ENCODE results near the gene CLPX. TPM values are rescaled to one million over a fixed set of nuclear protein-coding genes. Genes with fewer than 3 reads are reported as not detected.

CLPX gene
- total and polyA plus RNA-seq, 9 of the 15 experiments (the other 6 are each of a cell fraction or from before 2014, with no cell fraction given), result 11.2 to 83.3 (median 51.3) TPM

DNA sequence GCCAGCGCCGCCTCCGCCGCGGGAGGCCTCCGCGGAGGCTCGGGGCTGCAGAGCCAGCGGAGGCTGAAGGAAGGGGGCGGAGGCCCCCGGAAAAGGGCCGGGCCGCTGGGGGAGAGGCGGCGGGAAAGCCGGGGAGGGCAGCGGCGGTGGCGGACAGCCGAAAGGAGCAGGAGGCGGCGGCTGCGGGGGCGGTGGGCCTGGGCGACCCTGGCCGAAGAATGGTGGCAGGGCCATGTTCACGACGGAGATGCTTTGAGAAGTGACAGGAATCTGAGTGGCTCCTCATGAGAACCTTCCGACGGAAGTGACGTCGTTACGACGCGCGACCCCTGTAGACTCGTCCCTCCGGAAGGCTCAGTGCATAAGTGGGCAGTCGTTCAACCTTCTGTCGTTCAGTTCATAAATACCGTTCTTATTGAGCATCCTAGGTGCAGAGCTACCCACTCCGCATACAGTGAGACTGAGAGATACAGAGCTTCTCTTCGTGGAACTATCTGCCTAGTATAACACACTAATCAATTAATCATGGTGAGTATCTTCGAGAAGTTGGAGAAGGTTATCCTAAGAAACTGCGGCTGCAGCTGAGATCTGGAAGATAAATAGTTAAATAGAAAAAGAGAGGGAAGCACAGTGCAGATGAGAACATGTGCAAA, 51.5 kb downstream of the CLPX start, which contains the start of gene PDCD7 (continued):
- TF ChIP-seq, protein P1, sequence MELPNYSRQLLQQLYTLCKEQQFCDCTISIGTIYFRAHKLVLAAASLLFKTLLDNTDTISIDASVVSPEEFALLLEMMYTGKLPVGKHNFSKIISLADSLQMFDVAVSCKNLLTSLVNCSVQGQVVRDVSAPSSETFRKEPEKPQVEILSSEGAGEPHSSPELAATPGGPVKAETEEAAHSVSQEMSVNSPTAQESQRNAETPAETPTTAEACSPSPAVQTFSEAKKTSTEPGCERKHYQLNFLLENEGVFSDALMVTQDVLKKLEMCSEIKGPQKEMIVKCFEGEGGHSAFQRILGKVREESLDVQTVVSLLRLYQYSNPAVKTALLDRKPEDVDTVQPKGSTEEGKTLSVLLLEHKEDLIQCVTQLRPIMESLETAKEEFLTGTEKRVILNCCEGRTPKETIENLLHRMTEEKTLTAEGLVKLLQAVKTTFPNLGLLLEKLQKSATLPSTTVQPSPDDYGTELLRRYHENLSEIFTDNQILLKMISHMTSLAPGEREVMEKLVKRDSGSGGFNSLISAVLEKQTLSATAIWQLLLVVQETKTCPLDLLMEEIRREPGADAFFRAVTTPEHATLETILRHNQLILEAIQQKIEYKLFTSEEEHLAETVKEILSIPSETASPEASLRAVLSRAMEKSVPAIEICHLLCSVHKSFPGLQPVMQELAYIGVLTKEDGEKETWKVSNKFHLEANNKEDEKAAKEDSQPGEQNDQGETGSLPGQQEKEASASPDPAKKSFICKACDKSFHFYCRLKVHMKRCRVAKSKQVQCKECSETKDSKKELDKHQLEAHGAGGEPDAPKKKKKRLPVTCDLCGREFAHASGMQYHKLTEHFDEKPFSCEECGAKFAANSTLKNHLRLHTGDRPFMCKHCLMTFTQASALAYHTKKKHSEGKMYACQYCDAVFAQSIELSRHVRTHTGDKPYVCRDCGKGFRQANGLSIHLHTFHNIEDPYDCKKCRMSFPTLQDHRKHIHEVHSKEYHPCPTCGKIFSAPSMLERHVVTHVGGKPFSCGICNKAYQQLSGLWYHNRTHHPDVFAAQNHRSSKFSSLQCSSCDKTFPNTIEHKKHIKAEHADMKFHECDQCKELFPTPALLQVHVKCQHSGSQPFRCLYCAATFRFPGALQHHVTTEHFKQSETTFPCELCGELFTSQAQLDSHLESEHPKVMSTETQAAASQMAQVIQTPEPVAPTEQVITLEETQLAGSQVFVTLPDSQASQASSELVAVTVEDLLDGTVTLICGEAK (IDR thresholded peaks at IDR 0.05), result peak; percentile 95
- TF ChIP-seq, protein P1 (CRISPR knock-in tag; IDR thresholded peaks at IDR 0.05), result no peak
- TF ChIP-seq, protein P2, sequence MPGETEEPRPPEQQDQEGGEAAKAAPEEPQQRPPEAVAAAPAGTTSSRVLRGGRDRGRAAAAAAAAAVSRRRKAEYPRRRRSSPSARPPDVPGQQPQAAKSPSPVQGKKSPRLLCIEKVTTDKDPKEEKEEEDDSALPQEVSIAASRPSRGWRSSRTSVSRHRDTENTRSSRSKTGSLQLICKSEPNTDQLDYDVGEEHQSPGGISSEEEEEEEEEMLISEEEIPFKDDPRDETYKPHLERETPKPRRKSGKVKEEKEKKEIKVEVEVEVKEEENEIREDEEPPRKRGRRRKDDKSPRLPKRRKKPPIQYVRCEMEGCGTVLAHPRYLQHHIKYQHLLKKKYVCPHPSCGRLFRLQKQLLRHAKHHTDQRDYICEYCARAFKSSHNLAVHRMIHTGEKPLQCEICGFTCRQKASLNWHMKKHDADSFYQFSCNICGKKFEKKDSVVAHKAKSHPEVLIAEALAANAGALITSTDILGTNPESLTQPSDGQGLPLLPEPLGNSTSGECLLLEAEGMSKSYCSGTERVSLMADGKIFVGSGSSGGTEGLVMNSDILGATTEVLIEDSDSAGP (CRISPR knock-in tag; IDR thresholded peaks at IDR 0.05), result no peak
- TF ChIP-seq ZNF384 (IDR thresholded peaks at IDR 0.05; ENCODE audit: low read depth, low read length), result no peak
- TF ChIP-seq KDM4B (IDR thresholded peaks at IDR 0.05; ENCODE audit: borderline replicate concordance in 2 of 2, low read depth in 1 of 2), result peak in 1 of 2 experiments; percentile 75; a peak in 1 of 4 replicates
- TF ChIP-seq POLR2B (IDR thresholded peaks at IDR 0.05; ENCODE audit: low read depth, partially characterized antibody), result peak; percentile 84
- TF ChIP-seq ZNF197 (CRISPR knock-in tag; IDR thresholded peaks at IDR 0.05; ENCODE audit: low read depth), result no peak
- TF ChIP-seq SAP30 (IDR thresholded peaks at IDR 0.05; ENCODE audit: borderline replicate concordance, insufficient read depth, low read depth, low read length, poor library complexity, severe bottlenecking), result peak; percentile 77
- no peak for TF ChIP-seq NFATC3 (IDR thresholded peaks at IDR 0.05)
- TF ChIP-seq ZBTB7A (IDR thresholded peaks at IDR 0.05; ENCODE audit: borderline replicate concordance, control insufficient read depth, low read depth, low read length), result peak; percentile 89
- TF ChIP-seq, protein P3, sequence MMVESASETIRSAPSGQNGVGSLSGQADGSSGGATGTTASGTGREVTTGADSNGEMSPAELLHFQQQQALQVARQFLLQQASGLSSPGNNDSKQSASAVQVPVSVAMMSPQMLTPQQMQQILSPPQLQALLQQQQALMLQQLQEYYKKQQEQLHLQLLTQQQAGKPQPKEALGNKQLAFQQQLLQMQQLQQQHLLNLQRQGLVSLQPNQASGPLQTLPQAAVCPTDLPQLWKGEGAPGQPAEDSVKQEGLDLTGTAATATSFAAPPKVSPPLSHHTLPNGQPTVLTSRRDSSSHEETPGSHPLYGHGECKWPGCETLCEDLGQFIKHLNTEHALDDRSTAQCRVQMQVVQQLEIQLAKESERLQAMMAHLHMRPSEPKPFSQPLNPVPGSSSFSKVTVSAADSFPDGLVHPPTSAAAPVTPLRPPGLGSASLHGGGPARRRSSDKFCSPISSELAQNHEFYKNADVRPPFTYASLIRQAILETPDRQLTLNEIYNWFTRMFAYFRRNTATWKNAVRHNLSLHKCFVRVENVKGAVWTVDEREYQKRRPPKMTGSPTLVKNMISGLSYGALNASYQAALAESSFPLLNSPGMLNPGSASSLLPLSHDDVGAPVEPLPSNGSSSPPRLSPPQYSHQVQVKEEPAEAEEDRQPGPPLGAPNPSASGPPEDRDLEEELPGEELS (CRISPR knock-in tag; IDR thresholded peaks at IDR 0.05; ENCODE audit: borderline replicate concordance), result no peak
- TF ChIP-seq NR2C1 (IDR thresholded peaks at IDR 0.05), result peak; percentile 92
- peak; percentile 94 for TF ChIP-seq NR2C1 (tag; IDR thresholded peaks at IDR 0.05)
- TF ChIP-seq GABPB1 (CRISPR knock-in tag; IDR thresholded peaks at IDR 0.05), result peak; percentile 97
- TF ChIP-seq CSDE1 (IDR thresholded peaks at IDR 0.05), result 0 out of 4 replicates have a peak, but pooled peaks of 1 of the 2 experiments have one; percentile 25

All from K562 (cell line).